GM18873 (cell line): ENCODE data around the gene LPP.
A peak's percentile ranks its signal among the peaks of the same experiment; 100 is the strongest.
"Not testable (repeated sequence)": the region's sequence is repeated elsewhere in the genome, so short reads cannot be mapped to it uniquely, and the experiment has no call there.

Experiments used
- ATAC-seq: cut with Tn5 transposase; IDR thresholded peaks from one replicate; pipeline ENCODE4 v1.9.1; 2021; ENCODE audit warnings: mild to moderate bottlenecking, moderate library complexity, moderate number of reproducible peaks; ENCODE audit not compliant: unreplicated experiment, low FRiP score

LPP gene

DNA sequence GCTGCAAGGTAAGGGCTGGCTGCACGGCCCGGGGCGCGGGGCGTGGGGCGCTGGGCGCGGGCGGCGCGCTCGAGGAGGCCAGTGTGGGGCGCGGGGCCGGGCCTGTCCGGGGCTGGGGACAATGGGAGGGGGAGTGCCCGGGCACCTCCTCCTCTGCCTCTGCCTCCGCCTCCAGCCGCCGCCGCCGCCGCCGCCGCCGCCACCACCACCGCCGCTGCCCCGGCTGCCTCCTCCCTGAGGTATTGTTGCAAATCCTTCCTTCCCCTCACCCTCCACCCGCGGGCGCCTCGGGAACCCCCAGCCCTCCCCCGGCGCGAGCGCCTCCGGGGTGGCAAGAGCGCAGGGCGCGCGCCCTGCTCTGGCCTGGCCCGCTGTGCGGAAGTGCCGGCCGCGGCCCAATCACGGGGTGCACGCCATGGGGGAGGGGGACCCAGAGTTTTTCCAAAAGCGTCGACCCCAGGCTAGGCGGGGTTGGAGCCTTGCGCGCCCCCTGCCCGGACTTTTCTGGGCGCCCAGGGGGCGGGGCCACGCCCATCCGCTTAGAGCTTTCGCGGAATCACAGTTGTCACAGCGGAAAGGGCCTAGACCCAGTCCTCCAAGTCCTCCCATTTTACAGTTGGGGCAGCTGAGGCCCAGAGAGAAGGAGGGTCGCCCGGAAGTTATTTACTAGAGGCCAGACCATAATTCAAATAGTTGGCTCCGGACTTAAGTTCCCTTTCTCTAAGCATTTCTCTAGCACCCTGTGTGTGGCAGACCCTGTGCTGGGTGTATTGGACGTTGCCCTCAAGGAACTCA is at the start of gene LPP:
Gene LPP (plus strand): TSS at position 144 of the 795 bp plus-strand sequence. CDS start 251,964 bp downstream, outside the sequence.
- ATAC-seq, result peak; percentile 61

GRCh38 chr3:188106006-188106405 is 48.0 kb upstream of the LPP start:
- no peak for ATAC-seq

- no peak for ATAC-seq
Observed at GRCh38 chr3:188106454-188106853, 47.5 kb upstream of the LPP start.

GRCh38 chr3:188106887-188107830 is 46.8 kb upstream of the LPP start:
- ATAC-seq, result no peak

GRCh38 chr3:188108703-188109412 is 45.1 kb upstream of the LPP start:
- ATAC-seq, result no peak

DNA sequence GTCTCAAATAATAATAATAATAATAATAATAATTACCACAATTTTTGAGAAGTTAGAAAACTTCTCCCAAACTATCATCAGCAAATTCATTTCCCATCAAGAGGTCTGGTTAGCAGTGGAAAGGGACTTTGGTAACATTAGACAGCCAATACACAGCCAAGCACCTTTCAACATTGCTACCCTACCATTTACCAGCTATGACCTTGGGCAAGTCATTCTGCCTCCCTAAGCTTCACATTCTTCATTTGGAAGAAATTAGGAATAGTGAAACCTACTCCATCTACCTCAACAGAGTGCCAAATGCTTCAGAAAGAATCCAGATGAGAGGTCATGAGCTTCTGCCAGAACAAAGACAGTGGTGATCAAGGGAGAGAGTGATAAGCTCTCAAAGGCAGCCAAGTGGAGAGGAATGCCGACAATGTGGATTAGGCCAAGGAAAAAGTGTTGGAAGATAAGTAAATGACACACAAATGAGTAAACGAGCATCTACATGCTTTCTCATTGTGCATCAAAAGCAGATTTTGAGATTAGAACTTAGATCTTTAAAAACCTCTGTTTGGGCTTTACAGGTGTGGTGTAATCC is 42.9 kb upstream of the LPP start:
- ATAC-seq, result no peak

DNA sequence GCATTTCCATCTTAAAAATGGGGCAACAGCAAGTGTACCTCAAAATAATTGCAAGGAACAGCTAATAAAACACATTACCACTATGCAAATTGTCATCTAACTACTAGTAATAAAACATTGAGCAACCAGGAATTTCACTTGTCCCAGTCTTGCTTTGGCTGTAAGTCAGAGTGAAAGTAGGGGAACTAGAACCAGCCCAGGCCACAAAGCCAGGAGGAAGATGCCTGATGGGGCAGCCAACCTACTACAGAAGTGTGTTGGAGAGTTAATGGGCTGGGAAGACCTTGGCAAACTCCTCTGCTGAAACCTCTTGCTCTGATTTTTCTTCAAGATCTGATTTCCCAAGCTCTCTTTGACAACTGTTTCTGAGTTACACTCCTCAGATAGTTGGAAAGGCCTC is 40.2 kb upstream of the LPP start:
- no peak for ATAC-seq

- no peak for ATAC-seq
Observed at GRCh38 chr3:188119846-188120245, 34.1 kb upstream of the LPP start.

- no peak for ATAC-seq
Observed at GRCh38 chr3:188122571-188123169, 31.3 kb upstream of the LPP start.

GRCh38 chr3:188123170-188123905 is 30.6 kb upstream of the LPP start:
- no peak for ATAC-seq

- ATAC-seq, result no peak
Observed at GRCh38 chr3:188124184-188124583, 29.8 kb upstream of the LPP start.

DNA sequence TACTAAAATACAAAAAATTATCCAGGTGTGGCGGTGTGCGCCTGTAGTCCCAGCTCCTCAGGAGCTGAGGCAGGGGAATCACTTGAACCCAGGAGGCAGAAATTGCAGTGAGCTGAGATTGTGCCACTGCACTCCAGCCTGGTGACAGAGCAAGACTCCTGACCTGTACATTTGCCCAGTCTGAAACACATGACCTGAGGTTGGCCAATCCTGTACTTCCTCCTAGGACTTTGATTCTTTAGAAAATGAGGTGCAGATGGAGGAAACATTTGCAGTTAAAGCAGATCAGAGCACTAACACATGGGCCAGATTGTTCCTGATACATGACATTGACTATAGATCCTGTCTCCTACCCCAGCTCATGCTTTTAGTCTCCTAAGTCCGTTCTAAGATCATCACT is 28.9 kb upstream of the LPP start:
- no peak for ATAC-seq

- ATAC-seq, result no peak
Observed at GRCh38 chr3:188126276-188126675, 27.7 kb upstream of the LPP start.

DNA sequence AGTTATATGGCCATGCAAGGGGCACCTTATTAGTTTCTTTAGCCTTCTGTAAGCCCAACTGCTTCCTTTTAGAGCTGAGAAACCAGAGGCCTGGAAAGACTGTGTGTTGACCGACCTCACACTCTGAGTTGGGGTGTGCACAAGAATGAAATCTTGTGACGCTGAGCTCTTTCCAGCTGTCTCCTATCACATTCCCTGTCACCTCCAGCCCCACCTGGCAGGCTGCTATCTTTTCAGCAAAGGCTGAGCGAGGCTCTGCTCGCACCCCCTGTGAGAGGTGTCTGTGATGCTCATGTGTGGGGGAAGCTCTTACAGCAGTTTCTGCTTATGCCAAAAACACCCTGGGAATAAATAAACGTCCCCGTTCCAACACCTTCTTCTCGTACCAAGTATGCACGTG is 27.0 kb upstream of the LPP start:
- no peak for ATAC-seq

DNA sequence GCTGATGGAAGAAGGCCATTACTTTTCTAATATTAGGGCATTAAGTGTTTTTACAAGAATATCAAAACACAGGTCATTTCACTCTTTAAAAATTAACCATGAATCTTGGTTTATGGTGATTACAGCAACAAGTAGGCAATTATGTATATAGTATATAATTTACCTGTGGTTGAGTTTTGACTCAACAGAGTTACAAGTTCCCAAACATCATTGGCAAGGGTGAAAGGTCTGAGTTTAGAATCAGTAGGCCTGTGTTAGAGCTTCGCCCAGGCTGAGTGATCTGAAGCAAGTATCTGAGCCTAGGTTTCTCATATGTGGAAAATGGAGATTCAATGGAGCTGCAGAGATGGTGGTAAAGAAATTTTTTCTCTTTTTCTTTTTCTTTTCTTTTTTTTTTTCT is 25.1 kb upstream of the LPP start:
- ATAC-seq, result no peak

GRCh38 chr3:188131023-188131422 is 22.9 kb upstream of the LPP start:
- not testable (repeated sequence) for ATAC-seq

DNA sequence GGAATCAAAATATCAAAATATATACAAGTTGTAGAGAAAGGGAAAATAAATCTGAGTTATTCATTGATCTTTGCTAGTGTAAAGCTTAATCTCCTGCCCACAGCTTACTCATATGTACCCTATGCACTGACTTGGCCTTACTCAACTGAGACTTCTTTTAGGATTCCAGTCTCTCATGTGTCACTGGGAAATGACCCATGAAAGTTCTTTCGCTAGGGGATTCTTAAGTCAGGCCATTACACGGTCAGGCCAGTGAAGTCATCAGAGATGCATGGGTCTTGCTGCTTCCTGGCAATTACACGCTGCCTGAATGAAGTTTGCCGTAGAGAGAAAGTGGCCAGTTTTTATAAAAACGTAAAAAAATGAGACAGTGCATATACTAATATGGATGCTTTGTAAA is 20.7 kb upstream of the LPP start:
- peak; percentile 54 for ATAC-seq

- ATAC-seq, result no peak
Observed at GRCh38 chr3:188133646-188134045, 20.3 kb upstream of the LPP start.

GRCh38 chr3:188134079-188134478 is 19.9 kb upstream of the LPP start:
- no peak for ATAC-seq
